ENCODE data around the gene OR2A2.
"Not testable (repeated sequence)": the region's sequence is repeated elsewhere in the genome, so short reads cannot be mapped to it uniquely, and the experiment has no call there.

OR2A2 gene, protein sequence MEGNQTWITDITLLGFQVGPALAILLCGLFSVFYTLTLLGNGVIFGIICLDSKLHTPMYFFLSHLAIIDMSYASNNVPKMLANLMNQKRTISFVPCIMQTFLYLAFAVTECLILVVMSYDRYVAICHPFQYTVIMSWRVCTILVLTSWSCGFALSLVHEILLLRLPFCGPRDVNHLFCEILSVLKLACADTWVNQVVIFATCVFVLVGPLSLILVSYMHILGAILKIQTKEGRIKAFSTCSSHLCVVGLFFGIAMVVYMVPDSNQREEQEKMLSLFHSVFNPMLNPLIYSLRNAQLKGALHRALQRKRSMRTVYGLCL

GRCh38 chr7:144109283-144109682, at the start of gene OR2A2:
TSS of gene OR2A2 (plus strand) at chr7:144109583. CDS start at chr7:144109583, 0 bp downstream.
- no peak for DNase-seq (ENCODE audit: low spot score)

- DNase-seq (ENCODE audit: low spot score), result peak; percentile 31
Observed at GRCh38 chr7:144063710-144064109, 45.7 kb upstream of the OR2A2 start.

DNA sequence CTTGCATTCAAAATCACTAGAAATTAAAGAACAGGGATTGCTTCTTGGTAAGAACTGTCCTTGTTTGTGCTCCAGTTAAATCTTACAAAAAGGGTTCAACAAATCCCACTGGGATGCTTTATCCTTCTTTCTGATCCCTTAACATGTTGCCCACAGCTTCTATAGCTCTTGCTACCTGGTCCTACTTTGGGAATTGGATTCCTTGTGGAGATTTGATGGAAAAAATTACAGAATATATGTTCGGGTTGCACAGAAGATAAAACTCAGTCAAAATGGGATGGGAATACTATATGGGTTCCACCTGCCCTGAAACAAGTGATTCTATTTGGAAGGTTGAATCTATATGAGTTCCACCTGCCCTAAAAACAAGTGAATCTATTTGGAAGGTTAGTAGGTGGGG, 39.9 kb upstream of the OR2A2 start, which contains the start of gene OR2A25:
TSS of gene OR2A25 (plus strand) at position 301 of the 400 bp plus-strand sequence. CDS start 4,409 bp downstream, outside the sequence.
- no peak for DNase-seq (ENCODE audit: low spot score)

GRCh38 chr7:144069953-144070352, 39.4 kb upstream of the OR2A2 start:
- no peak for DNase-seq (ENCODE audit: low spot score)

DNA sequence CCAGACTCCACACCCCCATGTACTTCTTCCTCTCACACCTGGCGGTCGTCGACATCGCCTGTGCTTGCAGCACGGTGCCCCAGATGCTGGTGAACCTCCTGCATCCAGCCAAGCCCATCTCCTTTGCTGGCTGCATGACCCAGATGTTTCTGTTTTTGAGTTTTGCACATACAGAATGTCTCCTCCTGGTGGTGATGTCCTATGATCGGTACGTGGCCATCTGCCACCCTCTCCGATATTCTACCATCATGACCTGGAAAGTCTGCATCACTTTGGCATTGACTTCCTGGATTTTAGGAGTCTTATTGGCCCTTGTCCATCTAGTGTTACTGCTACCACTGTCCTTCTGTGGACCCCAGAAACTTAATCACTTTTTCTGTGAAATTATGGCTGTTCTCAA, 35.0 kb upstream of the OR2A2 start:
- DNase-seq (ENCODE audit: low spot score), result peak; percentile 9

DNA sequence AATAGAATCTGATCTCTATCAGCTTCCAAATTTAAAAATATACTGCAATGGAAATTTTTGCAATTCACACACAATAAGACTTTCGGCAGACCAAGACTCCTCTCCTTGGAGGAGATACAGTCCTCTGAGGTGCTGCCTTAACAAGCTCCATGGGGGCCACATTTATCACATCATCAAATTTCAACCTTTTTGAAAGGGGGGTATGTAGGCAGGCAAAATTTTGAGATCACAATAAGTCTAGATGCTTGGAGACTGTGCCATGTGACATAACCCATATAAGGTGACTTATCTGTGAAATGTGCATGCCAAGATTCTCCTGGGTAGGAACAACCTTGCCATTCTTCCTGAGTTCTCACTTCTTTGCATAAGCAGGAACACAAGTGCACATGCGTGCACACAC, 23.4 kb upstream of the OR2A2 start, which contains the start of gene OR2A12:
TSS of gene OR2A12 (plus strand) at position 301 of the 400 bp plus-strand sequence. CDS start 8,830 bp downstream, outside the sequence.
- no peak for DNase-seq (ENCODE audit: low spot score)

GRCh38 chr7:144086730-144087129, 22.7 kb upstream of the OR2A2 start:
- DNase-seq (ENCODE audit: low spot score), result no peak

DNA sequence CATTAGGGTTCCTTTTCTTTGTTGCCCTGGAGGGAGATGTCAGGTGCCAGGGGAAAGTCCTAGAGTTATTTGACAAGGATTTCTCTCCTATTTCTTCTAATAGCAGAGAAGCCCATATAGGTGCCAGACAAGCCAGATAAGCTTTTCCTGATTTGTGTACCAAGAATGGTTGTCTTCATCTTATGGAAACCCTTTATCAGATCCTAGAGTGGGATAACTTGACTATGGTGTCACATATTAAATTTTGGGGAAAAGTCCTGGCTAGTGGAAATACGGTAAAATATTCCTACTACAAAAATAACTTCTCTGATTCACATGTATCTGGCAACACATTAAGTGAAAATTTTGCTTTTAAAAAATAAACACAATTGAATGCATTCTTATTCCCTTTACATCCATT, 22.2 kb upstream of the OR2A2 start:
- no peak for DNase-seq (ENCODE audit: low spot score)

- DNase-seq (ENCODE audit: low spot score), result no peak
Observed at GRCh38 chr7:144090667-144091066, 18.7 kb upstream of the OR2A2 start.

DNA sequence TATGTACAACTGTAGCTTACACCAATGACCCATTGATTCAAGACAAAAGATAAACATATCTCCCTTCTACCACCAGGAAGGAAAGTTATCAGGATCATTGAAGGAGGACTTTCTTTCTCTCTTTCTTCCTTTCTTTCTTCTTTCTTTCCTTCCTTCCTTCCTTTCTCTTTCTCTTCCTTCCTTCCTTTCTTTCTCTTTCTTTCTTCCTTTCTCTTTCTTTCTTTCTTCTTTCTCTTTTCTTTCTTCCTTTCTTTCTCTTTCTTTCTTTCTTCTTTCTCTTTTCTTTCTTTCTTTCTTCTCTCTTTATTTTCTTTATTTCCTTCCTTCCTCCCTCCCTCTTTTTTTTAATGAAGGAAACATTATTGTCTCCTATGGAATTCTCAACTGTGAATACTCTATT, 10.6 kb upstream of the OR2A2 start:
- no peak for DNase-seq (ENCODE audit: low spot score)

DNA sequence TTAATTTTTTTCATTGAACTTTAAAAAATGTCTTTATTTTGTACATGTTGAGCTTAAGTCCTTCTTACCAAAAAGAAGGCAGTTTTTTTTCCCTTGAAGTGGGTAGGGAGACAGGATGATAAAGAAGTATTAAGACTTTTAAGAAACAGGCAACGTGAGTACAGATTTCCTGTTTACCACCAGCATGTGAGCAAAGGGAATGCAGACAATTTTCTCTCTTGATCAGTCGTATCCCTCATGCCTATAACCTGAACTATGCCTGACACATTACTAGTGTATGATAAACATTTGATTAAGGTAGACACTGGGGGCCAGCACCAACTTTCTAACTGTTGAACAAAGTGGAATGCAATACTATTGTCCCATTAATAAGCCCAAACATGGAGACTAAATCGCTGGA, 8.8 kb upstream of the OR2A2 start:
- DNase-seq (ENCODE audit: low spot score), result no peak

- DNase-seq (ENCODE audit: low spot score), result no peak
Observed at GRCh38 chr7:144102041-144102440, 7.3 kb upstream of the OR2A2 start.

- DNase-seq (ENCODE audit: low spot score), result no peak
Observed at GRCh38 chr7:144105211-144105610, 4.2 kb upstream of the OR2A2 start.

- DNase-seq (ENCODE audit: low spot score), result no peak
Observed at GRCh38 chr7:144110272-144110671, 889 bp downstream of the OR2A2 start.

DNA sequence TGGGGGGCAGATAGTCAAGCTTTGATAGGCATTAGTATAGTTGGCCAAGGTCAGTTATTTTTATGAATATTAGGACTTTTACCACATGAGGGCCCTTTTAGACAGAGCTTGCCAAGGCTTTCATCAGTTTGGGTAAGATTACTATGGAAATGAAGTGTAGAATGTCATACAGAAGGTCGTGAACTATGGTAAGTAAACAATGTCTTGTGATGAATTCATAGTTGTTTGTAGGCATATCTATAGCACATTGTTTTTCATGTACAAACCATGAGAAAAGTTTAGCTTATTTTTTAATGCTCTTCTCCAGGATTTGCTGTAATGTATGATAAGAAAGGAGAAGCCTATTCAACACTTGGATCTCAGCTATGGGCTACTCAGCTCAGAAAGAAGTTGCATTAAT, 4.3 kb downstream of the OR2A2 start:
- no peak for DNase-seq (ENCODE audit: low spot score)

DNA sequence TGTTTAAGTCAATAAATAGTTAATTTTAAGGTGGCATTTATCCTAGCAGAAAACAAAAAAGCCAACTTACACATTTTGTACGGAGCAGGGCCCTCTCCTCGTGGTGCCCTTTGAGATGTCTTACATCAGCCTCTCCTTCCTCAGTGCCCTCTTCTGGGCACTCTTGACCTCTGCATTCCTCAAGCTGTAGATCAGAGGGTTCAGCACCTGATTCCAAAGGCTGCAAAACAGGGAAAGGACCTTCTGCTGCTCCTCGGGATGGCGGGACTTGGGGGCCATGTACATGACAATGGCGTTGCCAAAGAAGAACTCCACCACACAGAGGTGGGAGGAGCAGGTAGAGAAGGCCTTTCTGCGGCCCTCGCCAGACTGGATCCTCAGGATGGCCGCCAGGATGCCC, 9.0 kb downstream of the OR2A2 start:
- DNase-seq (ENCODE audit: low spot score), result no peak

GRCh38 chr7:144122876-144123275, 13.5 kb downstream of the OR2A2 start, which contains the start of gene OR2A14:
TSS of gene OR2A14 (plus strand) at chr7:144123176. CDS start at chr7:144129113, 5,937 bp downstream.
- no peak for DNase-seq (ENCODE audit: low spot score)

- peak; percentile 90 for DNase-seq (ENCODE audit: low spot score)
Observed at GRCh38 chr7:144127714-144128334, 18.4 kb downstream of the OR2A2 start.

GRCh38 chr7:144129601-144130000, 20.2 kb downstream of the OR2A2 start:
- DNase-seq (ENCODE audit: low spot score), result not testable (repeated sequence)

GRCh38 chr7:144130730-144131129, 21.3 kb downstream of the OR2A2 start:
- no peak for DNase-seq (ENCODE audit: low spot score)

GRCh38 chr7:144132262-144132661, 22.9 kb downstream of the OR2A2 start:
- no peak for DNase-seq (ENCODE audit: low spot score)

DNA sequence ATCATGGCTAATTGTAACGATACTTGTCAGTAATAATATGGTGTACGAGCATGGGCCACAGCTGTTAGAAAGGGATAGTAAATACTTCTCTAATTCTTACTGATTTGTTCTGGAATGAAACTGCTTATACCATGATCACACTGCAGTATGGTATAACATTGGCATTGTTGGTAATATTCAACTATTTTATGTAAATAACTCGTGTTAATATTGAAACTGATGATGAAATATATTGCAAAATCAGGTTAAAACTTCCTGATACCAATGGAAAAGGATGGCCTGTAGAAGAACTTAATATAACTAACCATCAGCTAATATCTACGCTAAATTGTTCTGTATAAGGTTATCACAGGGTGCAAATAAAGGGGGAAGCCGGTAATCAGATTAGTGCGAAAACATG, 23.9 kb downstream of the OR2A2 start:
- DNase-seq (ENCODE audit: low spot score), result no peak

GRCh38 chr7:144134116-144134515, 24.7 kb downstream of the OR2A2 start:
- no peak for DNase-seq (ENCODE audit: low spot score)

All from NAMALWA (cell line).